Breast epithelium (tissue), 4 donors: ENCODE results near the gene CCL5. TPM values are rescaled to one million over a fixed set of nuclear protein-coding genes. Genes with fewer than 3 reads are reported as not detected.

ENCODE experiments used
- DNase-seq, 2 donors: peaks; one replicate each; pipeline ENCODE4 v3.0.0-alpha.2; 2019; ENCODE audit warnings: low spot score in 2 of 2
- H3K27ac ChIP-seq, 2 donors: fragments of 200-600 bp; sonication (generic) in 1 of 2; one replicate each; pipeline ENCODE4 v1.5.1; 2016 to 2019; ENCODE audit warnings: mild to moderate bottlenecking in 1 of 2
- H3K27me3 ChIP-seq, 2 donors: fragments of 200-600 bp; sonication (generic) in 1 of 2; one replicate each; pipeline versions ENCODE4 v1.5.1 to v1.6.0; 2017 to 2019; ENCODE audit warnings: control low read depth in 1 of 2, mild to moderate bottlenecking in 1 of 2
- H3K36me3 ChIP-seq: fragments of 200-600 bp; one replicate; pipeline ENCODE4 v1.5.1; 2019
- H3K4me1 ChIP-seq, 2 donors: fragments of 200-600 bp; sonication (generic); one replicate each; pipeline ENCODE4 v1.5.1; 2016 to 2019; ENCODE audit warnings: control low read depth in 1 of 2
- H3K4me3 ChIP-seq, 3 donors: fragments of 200-600 bp; sonication (generic); 1 replicate in 2 of 3; 2 replicates in 1 of 3; pipeline ENCODE4 v1.5.1; 2016 to 2019; ENCODE audit warnings: mild to moderate bottlenecking in 3 of 3, moderate library complexity in 2 of 3
- H3K9me3 ChIP-seq, 2 donors: fragments of 200-600 bp; sonication (generic) in 1 of 2; one replicate each; pipeline ENCODE4 v1.5.1; 2016 to 2019; ENCODE audit warnings: control low read depth in 1 of 2
- POLR2A ChIP-seq: fragments of 450-650 bp; IDR thresholded peaks from one replicate; pipeline ENCODE4 v1.6.1; 2016; ENCODE audit warnings: antibody characterized with exemption, mild to moderate bottlenecking, moderate library complexity
- POLR2AphosphoS5 ChIP-seq, 3 donors: sonication (generic); formaldehyde crosslinking; IDR thresholded peaks; one replicate each; pipeline ENCODE4 v1.6.1; 2017; ENCODE audit warnings: antibody characterized with exemption in 3 of 3
- intact Hi-C: fragments of 100-400 bp; cut with DNase I; formaldehyde crosslinking; loops from one replicate; pipeline ENCODE4 v1.15.1; 2023; ENCODE audit warnings: low total_unique reads
- total RNA-seq, 3 donors: library from RNA; depleted of rRNA; stranded (reverse); fragments of >200 nt; gene quantifications; one replicate each; pipeline ENCODE4 v1.1.0, GENCODE V29; 2016
- TF ChIP-seq, protein P1 (sequence below), 3 donors: fragments of 450-650 bp; IDR thresholded peaks; one replicate each; pipeline ENCODE4 v1.5.1; 2016 to 2017; ENCODE audit warnings: antibody characterized with exemption in 3 of 3, mild to moderate bottlenecking in 3 of 3, moderate library complexity in 3 of 3

The CCL5 gene
- total RNA-seq, 3 donors from 2014 or later: 3.5 to 7.6 (median 4.6) TPM

DNA sequence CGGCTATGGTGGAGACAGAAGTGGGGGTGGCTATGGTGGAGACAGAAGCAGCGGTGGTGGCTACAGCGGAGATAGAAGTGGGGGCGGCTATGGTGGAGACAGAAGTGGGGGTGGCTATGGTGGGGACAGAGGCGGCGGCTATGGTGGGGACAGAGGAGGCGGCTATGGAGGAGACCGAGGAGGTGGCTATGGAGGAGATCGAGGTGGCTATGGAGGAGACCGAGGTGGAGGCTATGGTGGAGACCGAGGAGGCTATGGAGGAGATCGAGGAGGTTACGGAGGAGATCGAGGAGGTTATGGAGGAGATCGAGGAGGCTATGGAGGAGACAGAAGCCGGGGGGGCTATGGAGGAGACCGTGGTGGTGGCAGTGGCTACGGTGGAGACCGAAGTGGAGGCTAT lies 35.6 kb downstream of the CCL5 start:
- Histone ChIP-seq H3K4me3 (no peak overlapping the region), H3K9me3 (no peaks in the 10 kb centered on the region), H3K27ac (no peak overlapping the region), H3K4me1 (no peaks in the 10 kb centered on the region), H3K27me3 (no peaks in the 10 kb centered on the region), H3K36me3 (no peaks in the 10 kb centered on the region)
- no peak for DNase-seq
- TF ChIP-seq POLR2A (no peak), POLR2AphosphoS5 (IDR thresholded peaks at IDR 0.05) (no peak)
- TF ChIP-seq, protein P1, sequence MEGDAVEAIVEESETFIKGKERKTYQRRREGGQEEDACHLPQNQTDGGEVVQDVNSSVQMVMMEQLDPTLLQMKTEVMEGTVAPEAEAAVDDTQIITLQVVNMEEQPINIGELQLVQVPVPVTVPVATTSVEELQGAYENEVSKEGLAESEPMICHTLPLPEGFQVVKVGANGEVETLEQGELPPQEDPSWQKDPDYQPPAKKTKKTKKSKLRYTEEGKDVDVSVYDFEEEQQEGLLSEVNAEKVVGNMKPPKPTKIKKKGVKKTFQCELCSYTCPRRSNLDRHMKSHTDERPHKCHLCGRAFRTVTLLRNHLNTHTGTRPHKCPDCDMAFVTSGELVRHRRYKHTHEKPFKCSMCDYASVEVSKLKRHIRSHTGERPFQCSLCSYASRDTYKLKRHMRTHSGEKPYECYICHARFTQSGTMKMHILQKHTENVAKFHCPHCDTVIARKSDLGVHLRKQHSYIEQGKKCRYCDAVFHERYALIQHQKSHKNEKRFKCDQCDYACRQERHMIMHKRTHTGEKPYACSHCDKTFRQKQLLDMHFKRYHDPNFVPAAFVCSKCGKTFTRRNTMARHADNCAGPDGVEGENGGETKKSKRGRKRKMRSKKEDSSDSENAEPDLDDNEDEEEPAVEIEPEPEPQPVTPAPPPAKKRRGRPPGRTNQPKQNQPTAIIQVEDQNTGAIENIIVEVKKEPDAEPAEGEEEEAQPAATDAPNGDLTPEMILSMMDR (IDR thresholded peaks at IDR 0.05): no peak
- intact Hi-C loops: no loop called here

DNA sequence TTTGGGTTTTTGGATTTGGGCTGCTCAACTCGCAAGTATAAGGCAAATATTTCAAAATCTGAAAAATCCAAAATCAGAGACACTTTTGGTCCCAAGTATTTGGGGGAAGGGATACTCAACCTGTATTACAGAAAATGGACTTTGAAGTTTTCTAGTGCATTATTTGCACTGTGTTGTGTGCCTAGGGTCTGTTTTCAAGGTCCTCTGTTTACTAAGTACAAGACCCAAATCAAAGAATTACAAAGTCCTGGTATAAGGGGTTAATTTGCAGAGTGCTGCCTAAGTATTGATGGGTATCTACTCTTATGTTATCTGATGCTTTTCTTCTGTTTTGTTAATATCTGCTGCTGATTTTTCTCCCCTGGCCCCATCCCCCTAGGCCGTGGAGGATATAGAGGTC lies 36.5 kb downstream of the CCL5 start:
- intact Hi-C loops: no loop called here
- Histone ChIP-seq H3K27ac (no peak overlapping the region), H3K36me3 (no peaks in the 10 kb centered on the region), H3K9me3 (no peaks in the 10 kb centered on the region), H3K4me1 (no peaks in the 10 kb centered on the region), H3K4me3 (no peak overlapping the region), H3K27me3 (no peaks in the 10 kb centered on the region)
- TF ChIP-seq POLR2A (no peak), POLR2AphosphoS5 (IDR thresholded peaks at IDR 0.05) (no peak)
- TF ChIP-seq, protein P1 (IDR thresholded peaks at IDR 0.05): no peak
- DNase-seq: no peak

DNA sequence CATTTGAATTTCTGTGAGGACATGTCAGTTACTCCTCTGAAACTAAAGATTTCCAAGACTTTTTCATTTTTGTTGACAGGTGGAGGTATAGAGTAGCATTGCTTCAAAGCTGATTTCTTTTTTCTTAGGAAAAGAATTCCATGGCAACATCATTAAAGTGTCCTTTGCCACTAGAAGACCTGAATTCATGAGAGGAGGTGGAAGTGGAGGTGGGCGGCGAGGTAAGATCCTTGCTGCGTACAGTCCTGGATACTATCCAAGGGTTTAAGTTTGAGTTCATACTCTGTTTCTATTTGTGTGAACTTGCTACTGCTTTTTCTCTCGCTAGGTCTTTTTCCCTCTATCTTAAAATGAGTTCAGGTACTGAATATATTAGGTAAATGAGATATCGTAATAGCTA lies 37.9 kb downstream of the CCL5 start:
- Histone ChIP-seq H3K4me3 (no peak overlapping the region), H3K27me3 (no peaks in the 10 kb centered on the region), H3K36me3 (no peaks in the 10 kb centered on the region), H3K4me1 (no peaks in the 10 kb centered on the region), H3K27ac (no peak overlapping the region), H3K9me3 (no peaks in the 10 kb centered on the region)
- TF ChIP-seq POLR2AphosphoS5 (IDR thresholded peaks at IDR 0.05): no peak
- TF ChIP-seq POLR2A: no peak
- TF ChIP-seq, protein P1 (IDR thresholded peaks at IDR 0.05): no peak
- intact Hi-C loops: no loop called here
- no peak for DNase-seq

DNA sequence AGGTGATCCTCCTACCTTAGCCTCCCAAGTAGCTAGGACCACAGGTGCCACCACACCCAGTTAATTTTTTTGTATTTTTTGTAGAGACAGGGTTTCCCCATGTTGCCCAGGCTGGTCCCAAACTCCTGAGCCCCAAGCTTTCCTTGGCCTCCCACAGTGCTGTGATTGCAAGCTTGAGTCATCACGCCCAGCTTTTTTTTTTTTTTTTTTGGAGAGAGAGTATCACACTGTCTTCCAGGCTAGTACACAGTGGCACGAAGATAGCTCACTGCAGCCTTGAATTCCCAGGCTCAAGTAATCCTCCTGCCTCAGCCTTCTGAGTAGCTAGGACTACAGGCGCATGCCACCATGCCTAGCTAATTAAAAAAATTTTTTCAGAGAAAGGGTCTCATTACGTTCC lies 38.7 kb downstream of the CCL5 start:
- no peak for DNase-seq
- H3K36me3 ChIP-seq: no peaks in the 10 kb centered on the region
- TF ChIP-seq, protein P1 (IDR thresholded peaks at IDR 0.05): no peak
- TF ChIP-seq POLR2A (no peak), POLR2AphosphoS5 (IDR thresholded peaks at IDR 0.05) (no peak)
- H3K4me1 ChIP-seq: no peaks in the 10 kb centered on the region
- no peaks in the 10 kb centered on the region for H3K27me3 ChIP-seq
- no peak overlapping the region for H3K27ac ChIP-seq
- no peak overlapping the region for H3K4me3 ChIP-seq
- no peaks in the 10 kb centered on the region for H3K9me3 ChIP-seq
- intact Hi-C loops: no loop called here

DNA sequence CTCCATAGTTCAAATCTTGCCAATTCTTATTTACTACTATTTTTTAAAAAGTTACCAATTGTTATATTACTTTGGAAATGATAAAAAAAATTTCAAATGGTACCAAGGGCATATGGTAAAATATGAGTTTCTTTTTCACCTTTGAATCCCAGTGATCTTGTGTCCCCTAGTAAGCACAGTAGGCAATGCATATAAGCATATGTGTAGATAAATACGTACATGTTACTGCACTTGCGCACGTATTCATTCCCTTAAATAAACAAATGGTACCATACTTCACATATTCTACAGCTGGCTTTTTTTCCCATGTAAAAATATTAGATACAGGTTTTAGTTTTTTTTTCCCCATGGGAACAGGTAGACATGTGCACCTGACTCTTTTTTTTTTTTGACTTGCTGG lies 39.1 kb downstream of the CCL5 start:
- H3K4me1 ChIP-seq: no peaks in the 10 kb centered on the region
- H3K27ac ChIP-seq: no peak overlapping the region
- no peaks in the 10 kb centered on the region for H3K9me3 ChIP-seq
- DNase-seq: no peak
- intact Hi-C loops: no loop called here
- TF ChIP-seq, protein P1 (IDR thresholded peaks at IDR 0.05): no peak
- TF ChIP-seq POLR2AphosphoS5 (IDR thresholded peaks at IDR 0.05) (no peak), POLR2A (no peak)
- no peak overlapping the region for H3K4me3 ChIP-seq
- no peaks in the 10 kb centered on the region for H3K36me3 ChIP-seq
- no peaks in the 10 kb centered on the region for H3K27me3 ChIP-seq
